Measurements from ENCODE around the gene CANT1. TPM values are rescaled to one million over a fixed set of nuclear protein-coding genes. Genes with fewer than 3 reads are reported as not detected.

Gene CANT1
- total and polyA plus RNA-seq, 4 donors: 6.2 to 20.0 (median 16.4) TPM

- H3K9ac ChIP-seq (ENCODE audit: low read depth in 1 of 2, low read length in 2 of 2): no peak overlapping the region
- TF ChIP-seq EGR1 (IDR thresholded peaks at IDR 0.05; ENCODE audit: low read depth in 2 of 2) (no peak), HNF4G (IDR thresholded peaks at IDR 0.05) (no peak), RAD21 (IDR thresholded peaks at IDR 0.05) (no peak), TAF1 (conservative IDR thresholded peaks at IDR 0.05) (no peak), FOXA1 (IDR thresholded peaks at IDR 0.05) (no peak), CTCF (IDR thresholded peaks at IDR 0.05; ENCODE audit: low read depth, low read length, missing input control) (no peak), ZBTB33 (IDR thresholded peaks at IDR 0.05) (no peak), ATF3 (IDR thresholded peaks at IDR 0.05) (no peak), YY1 (IDR thresholded peaks at IDR 0.05) (no peak), FOXA2 (IDR thresholded peaks at IDR 0.05) (no peak), MAX (IDR thresholded peaks at IDR 0.05) (no peak), NR2F2 (IDR thresholded peaks at IDR 0.05) (no peak), HNF4A (conservative IDR thresholded peaks at IDR 0.05) (no peak), REST (IDR thresholded peaks at IDR 0.05) (no peak), RXRA (IDR thresholded peaks at IDR 0.05) (no peak)
- no peak overlapping the region for H3K4me3 ChIP-seq (ENCODE audit: low read depth in 1 of 3, low read length in 3 of 3)
- WGBS: 88% methylated on average over 11 of the region's 11 CpGs
- no peak for DNase-seq (ENCODE audit: low spot score)
- H3K36me3 ChIP-seq (ENCODE audit: control insufficient read depth in 4 of 4, insufficient read depth in 3 of 4, low read depth in 1 of 4, low read length in 3 of 4): no peaks in the 10 kb centered on the region
- no peak overlapping the region for H3K27ac ChIP-seq (ENCODE audit: low read depth in 1 of 2, low read length in 2 of 2)
- H3K9me3 ChIP-seq (ENCODE audit: control insufficient read depth in 4 of 4, low read length in 3 of 4): peaks cover 0 to 1% (median 0%) of the 10 kb centered on the region in 4 donors
- H3K4me1 ChIP-seq (ENCODE audit: control insufficient read depth in 4 of 4, insufficient read depth in 4 of 4, low read length in 3 of 4): no peaks in the 10 kb centered on the region
- no peaks in the 10 kb centered on the region for H3K27me3 ChIP-seq (ENCODE audit: control insufficient read depth in 4 of 4, insufficient read depth in 4 of 4, low read length in 3 of 4)
Measured at GRCh38 chr17:78956254-78956653, 53.3 kb downstream of the CANT1 start.

GRCh38 chr17:78954684-78955083, 54.9 kb downstream of the CANT1 start:
- WGBS: 90% methylated on average over 14 of the region's 14 CpGs
- H3K4me1 ChIP-seq (ENCODE audit: control insufficient read depth in 4 of 4, insufficient read depth in 4 of 4, low read length in 3 of 4): no peaks in the 10 kb centered on the region
- H3K9ac ChIP-seq (ENCODE audit: low read depth in 1 of 2, low read length in 2 of 2): no peak overlapping the region
- peaks cover 0 to 9% (median 4%) of the 10 kb centered on the region in 4 donors for H3K9me3 ChIP-seq (ENCODE audit: control insufficient read depth in 4 of 4, low read length in 3 of 4)
- H3K27me3 ChIP-seq (ENCODE audit: control insufficient read depth in 4 of 4, insufficient read depth in 4 of 4, low read length in 3 of 4): no peaks in the 10 kb centered on the region
- H3K27ac ChIP-seq (ENCODE audit: low read depth in 1 of 2, low read length in 2 of 2): no peak overlapping the region
- no peaks in the 10 kb centered on the region for H3K36me3 ChIP-seq (ENCODE audit: control insufficient read depth in 4 of 4, insufficient read depth in 3 of 4, low read depth in 1 of 4, low read length in 3 of 4)
- H3K4me3 ChIP-seq (ENCODE audit: low read depth in 1 of 3, low read length in 3 of 3): no peak overlapping the region
- no peak for DNase-seq (ENCODE audit: low spot score)
- TF ChIP-seq RXRA (IDR thresholded peaks at IDR 0.05): no peak
- TF ChIP-seq TAF1 (conservative IDR thresholded peaks at IDR 0.05): no peak
- TF ChIP-seq GABPA (IDR thresholded peaks at IDR 0.05 in 1 of 2, conservative IDR thresholded peaks at IDR 0.05 in 1 of 2): no peak
- no peak for TF ChIP-seq HNF4A (conservative IDR thresholded peaks at IDR 0.05)
- TF ChIP-seq MAX (IDR thresholded peaks at IDR 0.05): no peak
- TF ChIP-seq YY1 (IDR thresholded peaks at IDR 0.05): no peak
- TF ChIP-seq JUND (IDR thresholded peaks at IDR 0.05): no peak
- no peak for TF ChIP-seq NR2F2 (IDR thresholded peaks at IDR 0.05)
- no peak for TF ChIP-seq FOXA1 (IDR thresholded peaks at IDR 0.05)
- TF ChIP-seq EGR1 (IDR thresholded peaks at IDR 0.05; ENCODE audit: low read depth in 2 of 2): no peak
- no peak for TF ChIP-seq REST (IDR thresholded peaks at IDR 0.05)
- TF ChIP-seq ZBTB33 (IDR thresholded peaks at IDR 0.05): no peak
- TF ChIP-seq FOXA2 (IDR thresholded peaks at IDR 0.05): no peak

All from liver (tissue), 9 donors.